RWPE1 (cell line): ENCODE results near the gene ATP6V0E2.
"Not testable (repeated sequence)": the region's sequence is repeated elsewhere in the genome, so short reads cannot be mapped to it uniquely, and the experiment has no call there.

Source experiments
- CTCF ChIA-PET: fragments of 350-600 bp; sonication (Branson Sonifier 250); formaldehyde crosslinking; extraction: SDS; loops from one replicate; lab custom pipeline; 2021; lab: Yijun Ruan, JAX
- POLR2A ChIA-PET: fragments of 400-600 bp; formaldehyde crosslinking; extraction: SDS; loops from one replicate; lab custom pipeline; 2020; ENCODE audit warnings: antibody characterized with exemption; ENCODE audit not compliant: low non-redundant PET; lab: Yijun Ruan, JAX
- DNase-seq: peaks from one replicate; pipeline ENCODE4 v3.0.0; 2012; ENCODE audit warnings: low spot score
- H3K27ac ChIP-seq: fragments of 450-650 bp; 2 replicates; pipeline ENCODE4 v1.5.1; 2017
- TF ChIP-seq, protein P1 (sequence below): fragments of 450-650 bp; conservative IDR thresholded peaks from 2 replicates; pipeline ENCODE4 v1.5.1; 2017; ENCODE audit warnings: low read depth, mild to moderate bottlenecking

The ATP6V0E2 gene

DNA sequence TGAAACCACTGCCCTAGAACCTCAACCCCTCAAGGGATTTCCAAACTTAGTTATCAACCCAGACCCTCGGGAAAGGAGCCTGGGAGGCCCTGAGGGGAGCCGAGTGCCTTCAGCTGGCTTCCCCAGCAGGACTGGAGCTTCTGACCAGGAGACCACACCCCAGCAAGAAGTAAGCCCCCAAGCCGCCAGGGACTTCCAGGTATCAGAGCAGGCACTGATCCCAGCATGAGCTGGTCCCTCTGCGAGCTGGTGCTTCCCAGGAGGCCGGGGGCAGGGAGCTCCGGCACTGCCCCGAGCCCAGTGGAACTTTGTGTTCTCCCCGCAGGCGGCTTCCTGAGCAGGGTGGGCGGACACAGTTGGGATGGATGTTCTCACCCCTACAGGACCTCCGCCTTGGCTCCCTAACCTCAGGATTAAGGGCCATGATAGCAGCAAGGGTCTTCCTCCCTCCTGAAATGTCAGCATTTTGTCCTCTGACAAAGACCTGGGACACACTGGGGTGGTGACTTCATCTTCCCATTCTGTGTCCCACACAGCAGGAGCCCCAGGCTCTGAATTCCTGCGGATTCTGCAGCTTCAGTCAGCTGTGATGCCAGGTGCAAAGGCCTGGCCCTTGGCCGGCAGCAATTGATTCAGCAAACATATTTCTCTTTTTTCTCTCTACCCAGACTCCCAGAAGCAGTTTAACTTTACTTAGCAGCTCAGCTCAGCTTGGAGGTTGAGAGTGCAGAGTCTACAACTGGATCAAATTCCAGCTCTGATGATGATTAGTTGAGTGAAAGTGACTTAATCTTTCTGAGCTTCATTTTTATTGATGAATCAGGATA lies 11.6 kb downstream of the ATP6V0E2 start:
- POLR2A ChIA-PET = no interaction called here
- no peak overlapping the region for H3K27ac ChIP-seq
- TF ChIP-seq, protein P1, sequence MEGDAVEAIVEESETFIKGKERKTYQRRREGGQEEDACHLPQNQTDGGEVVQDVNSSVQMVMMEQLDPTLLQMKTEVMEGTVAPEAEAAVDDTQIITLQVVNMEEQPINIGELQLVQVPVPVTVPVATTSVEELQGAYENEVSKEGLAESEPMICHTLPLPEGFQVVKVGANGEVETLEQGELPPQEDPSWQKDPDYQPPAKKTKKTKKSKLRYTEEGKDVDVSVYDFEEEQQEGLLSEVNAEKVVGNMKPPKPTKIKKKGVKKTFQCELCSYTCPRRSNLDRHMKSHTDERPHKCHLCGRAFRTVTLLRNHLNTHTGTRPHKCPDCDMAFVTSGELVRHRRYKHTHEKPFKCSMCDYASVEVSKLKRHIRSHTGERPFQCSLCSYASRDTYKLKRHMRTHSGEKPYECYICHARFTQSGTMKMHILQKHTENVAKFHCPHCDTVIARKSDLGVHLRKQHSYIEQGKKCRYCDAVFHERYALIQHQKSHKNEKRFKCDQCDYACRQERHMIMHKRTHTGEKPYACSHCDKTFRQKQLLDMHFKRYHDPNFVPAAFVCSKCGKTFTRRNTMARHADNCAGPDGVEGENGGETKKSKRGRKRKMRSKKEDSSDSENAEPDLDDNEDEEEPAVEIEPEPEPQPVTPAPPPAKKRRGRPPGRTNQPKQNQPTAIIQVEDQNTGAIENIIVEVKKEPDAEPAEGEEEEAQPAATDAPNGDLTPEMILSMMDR = no peak
- CTCF ChIA-PET = no interaction called here
- DNase-seq = no peak

DNA sequence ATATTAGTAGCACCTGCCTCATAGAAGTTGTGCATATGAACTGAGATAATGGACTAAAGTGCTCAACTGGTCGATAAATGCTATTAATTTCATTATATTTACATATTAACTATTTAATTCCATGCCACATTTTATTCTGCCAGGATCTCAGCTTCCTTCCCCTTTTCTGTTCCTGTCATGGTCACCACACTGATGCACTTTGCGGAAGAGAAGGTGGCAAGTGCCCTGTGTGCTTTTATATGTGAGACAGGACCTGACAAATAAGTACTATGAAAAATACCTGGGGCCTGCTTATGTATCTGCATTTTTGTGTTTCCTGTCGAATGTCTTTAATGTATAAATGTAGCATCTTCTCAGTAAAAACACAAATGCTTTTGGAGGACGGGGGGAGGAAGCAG lies 12.2 kb downstream of the ATP6V0E2 start:
- POLR2A ChIA-PET = no interaction called here
- DNase-seq = no peak
- TF ChIP-seq, protein P1 = no peak
- CTCF ChIA-PET = no interaction called here
- no peak overlapping the region for H3K27ac ChIP-seq

DNA sequence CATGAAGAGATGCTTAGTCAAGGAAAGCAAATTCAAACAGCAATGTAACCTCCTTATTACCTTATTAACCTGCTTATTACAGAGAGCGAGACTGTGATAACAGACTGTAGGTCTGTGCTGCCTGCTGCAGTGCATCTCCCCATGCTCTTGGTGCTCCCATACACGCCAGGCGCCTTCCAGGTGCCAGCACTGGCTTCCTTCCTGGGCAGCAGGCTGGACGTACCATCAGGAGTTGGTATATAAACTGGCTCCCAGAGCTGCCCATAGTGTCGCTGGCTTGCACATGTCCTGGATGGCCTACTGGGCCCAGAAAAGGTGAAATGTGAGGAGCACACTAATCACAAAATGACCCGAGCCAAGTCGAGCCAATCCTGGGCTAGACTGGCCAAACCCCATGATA lies 13.5 kb downstream of the ATP6V0E2 start:
- CTCF ChIA-PET = no interaction called here
- no peak overlapping the region for H3K27ac ChIP-seq
- no peak for DNase-seq
- POLR2A ChIA-PET = no interaction called here
- TF ChIP-seq, protein P1 = no peak

DNA sequence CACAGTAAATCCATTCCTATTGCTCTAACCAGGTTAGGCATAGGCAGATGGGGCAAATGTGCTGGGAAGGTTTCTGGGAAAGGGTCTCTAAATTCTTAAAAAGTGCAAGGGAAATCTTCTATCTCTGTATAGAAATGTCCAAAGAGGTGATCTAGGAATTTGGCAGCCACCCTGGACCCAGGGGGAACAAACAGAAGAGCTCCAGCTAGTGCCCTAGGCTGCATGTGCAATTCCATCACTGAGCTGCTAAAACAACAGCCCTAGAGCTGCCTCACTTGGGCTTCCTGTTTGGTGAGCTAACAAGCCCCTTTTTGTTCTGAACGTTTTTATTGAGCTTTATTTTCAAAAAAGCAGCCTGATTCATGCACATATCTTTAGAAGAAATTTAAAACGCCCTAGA lies 16.9 kb downstream of the ATP6V0E2 start:
- CTCF ChIA-PET, H3K27ac ChIP-seq, DNase-seq, POLR2A ChIA-PET: not testable (repeated sequence)

DNA sequence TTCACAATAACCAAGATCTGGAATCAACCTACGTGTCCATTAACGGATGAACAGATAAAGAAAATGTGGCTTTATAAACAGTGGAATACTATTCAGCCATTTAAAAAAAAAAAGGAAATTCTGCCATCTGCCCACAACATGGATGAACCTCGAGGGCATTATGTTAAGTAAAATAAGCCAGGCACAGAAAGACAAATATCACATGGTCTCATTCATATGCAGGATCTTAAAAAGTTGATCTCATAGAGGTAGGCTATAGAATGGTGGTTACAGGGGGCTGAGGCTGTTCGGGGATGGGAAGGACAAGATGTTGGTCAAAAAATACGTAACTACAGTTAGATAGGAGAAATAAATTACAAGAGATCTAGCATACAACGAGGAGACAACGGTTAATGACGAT lies 21.2 kb downstream of the ATP6V0E2 start:
- DNase-seq, H3K27ac ChIP-seq, CTCF ChIA-PET, POLR2A ChIA-PET: not testable (repeated sequence)

DNA sequence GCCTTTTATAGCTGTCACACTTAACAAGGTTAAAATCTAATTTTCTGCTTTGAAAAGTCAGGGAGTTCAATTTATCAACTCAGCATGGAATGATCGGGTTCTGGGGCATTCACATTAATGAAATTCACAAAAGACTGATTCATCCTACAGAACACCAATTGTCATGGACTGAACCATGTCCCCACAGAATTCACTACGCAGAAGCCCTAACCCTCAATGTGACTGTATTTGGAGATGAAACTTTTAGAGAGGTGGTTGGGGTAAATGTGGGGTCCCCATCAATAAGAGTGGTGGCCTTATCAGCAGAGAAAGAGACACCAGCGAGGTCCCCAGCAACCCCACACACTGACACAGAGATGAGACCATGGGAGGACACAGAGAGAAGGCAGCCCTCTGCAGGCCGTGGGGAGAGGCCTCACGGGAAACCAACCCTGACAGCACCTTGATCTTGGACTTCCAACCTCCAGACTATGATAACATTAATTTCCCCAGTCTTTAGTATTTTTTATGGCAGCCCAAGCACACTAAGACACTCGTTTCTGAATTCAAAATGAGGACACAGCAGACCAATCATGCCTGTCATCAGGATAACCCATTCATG lies 34.1 kb downstream of the ATP6V0E2 start:
- CTCF ChIA-PET, DNase-seq, H3K27ac ChIP-seq, POLR2A ChIA-PET: not testable (repeated sequence)

DNA sequence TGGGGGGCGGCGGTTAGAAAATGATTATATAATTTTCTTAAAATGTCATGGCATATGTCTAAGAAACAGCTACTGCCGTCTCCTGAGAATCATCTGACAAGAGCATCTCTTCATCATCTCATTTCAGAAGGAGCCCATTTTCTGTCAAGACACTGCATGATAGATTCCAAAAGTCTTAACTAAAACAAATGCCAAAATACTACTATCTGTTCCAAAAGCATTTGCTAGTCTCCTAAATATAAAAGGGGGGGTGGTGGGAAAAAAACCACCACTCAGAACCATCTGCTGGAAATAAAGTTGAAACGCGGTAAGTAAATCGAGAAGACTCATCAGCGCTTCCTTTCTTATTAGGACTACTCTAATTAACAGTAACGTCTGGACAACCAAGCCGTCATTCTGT lies 36.5 kb downstream of the ATP6V0E2 start:
- CTCF ChIA-PET, DNase-seq, POLR2A ChIA-PET, H3K27ac ChIP-seq: not testable (repeated sequence)

DNA sequence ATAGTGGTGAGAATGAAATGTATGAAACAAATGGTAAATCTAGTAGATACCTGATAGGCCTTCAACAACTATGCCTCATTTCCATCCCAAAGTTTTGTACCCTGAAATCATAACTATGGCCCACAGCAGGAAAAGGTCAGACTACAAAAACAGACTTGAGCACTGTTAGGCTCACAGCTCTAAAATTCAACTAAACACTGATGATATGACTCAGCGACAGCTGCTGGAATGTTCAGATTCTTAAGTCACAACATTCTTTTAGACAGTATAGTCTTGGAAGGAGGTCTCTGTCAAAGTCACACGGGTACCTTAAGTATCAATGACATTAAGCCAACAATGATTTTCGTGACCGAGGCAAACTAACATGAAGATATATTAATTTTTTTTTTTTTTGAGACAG lies 38.4 kb downstream of the ATP6V0E2 start:
- POLR2A ChIA-PET, CTCF ChIA-PET, DNase-seq, H3K27ac ChIP-seq: not testable (repeated sequence)

DNA sequence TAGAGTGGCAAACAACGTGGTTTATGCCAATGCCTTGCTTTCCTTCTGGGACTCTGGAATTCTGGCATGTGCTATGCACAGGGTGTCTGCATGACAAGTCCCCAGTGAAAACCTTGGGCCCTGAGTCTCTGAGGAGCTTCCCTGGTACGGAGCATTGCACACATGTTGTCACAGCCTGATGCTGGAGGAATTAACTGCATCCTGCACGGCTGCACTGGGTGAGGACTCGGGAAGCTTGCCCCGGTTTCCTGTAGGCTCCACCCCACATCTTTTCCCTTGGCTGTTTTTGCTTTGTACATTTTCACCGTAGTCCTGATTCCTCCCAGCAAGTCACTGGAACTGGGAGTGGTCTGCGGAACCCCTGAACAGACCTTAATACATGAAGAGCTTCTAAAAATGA lies 52.6 kb downstream of the ATP6V0E2 start:
- CTCF ChIA-PET, H3K27ac ChIP-seq, DNase-seq, POLR2A ChIA-PET: not testable (repeated sequence)
